SK-MEL-5 (cell line): ENCODE results near the gene SERTAD3. TPM values are rescaled to one million over a fixed set of nuclear protein-coding genes. Genes with fewer than 3 reads are reported as not detected.
"Not testable (repeated sequence)": the region's sequence is repeated elsewhere in the genome, so short reads cannot be mapped to it uniquely, and the experiment has no call there.

Experiments used
- DNase-seq: peaks from one replicate; pipeline ENCODE4 v3.0.0-alpha.2; 2016; ENCODE audit warnings: low read depth, low spot score
- in situ Hi-C: cut with HindIII; loops from 2 replicates; pipeline ENCODE4 v1.10.0; 2016; ENCODE audit warnings: low sequenced_read_pairs, high pct_unique_total_duplicates, low pct_unique_long_range_greater_than_20kb
- total RNA-seq: library from RNA; depleted of rRNA; stranded (reverse); fragments of >200 nt; shearing (Covaris generic); gene quantifications from 2 replicates; pipeline ENCODE4 v1.2.3, GENCODE V29; 2014

The SERTAD3 gene
- total RNA-seq, 1 experiment from 2014 or later = 12.8 TPM

DNA sequence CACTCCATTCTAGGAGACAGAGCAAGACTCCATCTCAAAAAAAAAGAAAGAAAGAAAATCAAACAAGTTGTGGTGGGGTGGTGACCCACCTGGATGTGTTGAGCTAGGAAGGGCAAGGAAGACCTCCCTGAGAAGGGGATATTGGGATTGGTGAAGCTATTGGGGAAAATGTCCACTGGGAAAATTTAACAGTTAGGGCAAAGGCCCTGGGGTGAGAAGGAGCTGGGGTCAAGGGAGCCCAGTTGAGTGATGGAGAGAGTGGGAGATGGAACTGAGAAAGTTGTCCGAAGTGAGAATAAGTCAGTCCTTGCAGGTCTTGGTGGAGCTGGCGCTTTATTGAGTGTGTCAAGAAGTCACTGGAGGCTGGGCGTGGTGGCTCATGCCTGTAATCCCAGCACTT lies 5.9 kb downstream of the SERTAD3 start:
- in situ Hi-C loops = no loop called here
- no peak for DNase-seq

DNA sequence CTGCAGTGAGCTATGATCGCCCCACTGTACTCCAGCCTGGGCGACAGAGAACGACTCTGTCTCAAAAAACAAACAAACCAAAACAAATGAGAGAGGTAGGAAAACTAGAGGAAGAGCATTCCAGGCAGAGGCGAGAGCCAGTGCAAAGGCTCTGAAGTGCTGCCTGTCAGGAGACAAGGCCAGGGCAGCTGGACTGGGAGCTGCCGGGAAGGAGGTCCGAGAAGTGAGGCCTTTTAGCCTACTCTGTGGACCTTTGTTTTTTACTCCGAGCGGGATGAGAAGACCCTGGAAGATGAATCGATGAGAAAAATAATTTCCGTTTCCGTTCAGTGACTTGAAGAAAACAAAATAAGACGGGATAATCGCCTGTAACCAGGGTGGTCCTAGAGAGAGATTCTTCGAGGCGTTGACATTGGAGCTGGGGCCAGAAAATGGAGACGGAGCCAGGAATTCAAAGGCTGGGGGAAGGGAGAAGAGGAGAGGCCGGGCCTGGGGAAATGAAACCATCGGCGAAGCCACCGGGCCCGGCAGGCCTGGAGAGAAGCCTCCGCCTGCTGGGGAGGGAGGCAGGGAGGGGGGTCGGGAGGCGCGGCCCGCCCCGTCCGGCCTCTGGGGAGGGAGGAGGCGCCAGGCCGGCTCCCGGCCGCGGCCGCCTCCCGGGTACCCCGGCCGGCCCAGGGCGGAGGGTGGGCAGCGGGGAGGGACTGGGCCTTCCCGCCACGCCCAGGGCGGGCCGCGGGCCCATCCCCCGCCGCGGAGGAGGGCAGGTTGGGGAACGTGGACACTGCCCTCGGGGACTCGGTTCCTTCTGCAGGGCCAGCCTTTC lies 10.5 kb downstream of the SERTAD3 start:
- in situ Hi-C loops = no loop called here
- DNase-seq = peak; percentile 88

DNA sequence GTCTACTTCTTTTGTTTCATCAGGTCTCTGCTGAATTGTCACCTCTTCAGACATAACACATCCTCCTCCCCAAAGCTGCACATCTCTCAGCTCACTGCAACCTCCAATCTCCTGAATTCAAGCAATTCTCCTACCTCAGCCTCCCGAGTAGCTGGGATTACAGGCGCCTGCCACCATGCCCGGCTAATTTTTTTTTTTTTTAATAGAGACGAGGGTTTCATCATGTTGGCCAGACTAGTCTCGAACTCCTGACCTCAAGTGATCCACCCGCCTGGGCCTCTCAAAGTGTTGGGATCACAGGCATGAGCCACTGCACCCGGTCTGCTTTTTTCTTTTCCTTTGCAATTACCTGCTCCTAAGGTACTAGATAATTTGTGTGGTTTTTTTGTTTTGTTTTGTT lies 11.4 kb downstream of the SERTAD3 start:
- DNase-seq, in situ Hi-C loops: not testable (repeated sequence)

DNA sequence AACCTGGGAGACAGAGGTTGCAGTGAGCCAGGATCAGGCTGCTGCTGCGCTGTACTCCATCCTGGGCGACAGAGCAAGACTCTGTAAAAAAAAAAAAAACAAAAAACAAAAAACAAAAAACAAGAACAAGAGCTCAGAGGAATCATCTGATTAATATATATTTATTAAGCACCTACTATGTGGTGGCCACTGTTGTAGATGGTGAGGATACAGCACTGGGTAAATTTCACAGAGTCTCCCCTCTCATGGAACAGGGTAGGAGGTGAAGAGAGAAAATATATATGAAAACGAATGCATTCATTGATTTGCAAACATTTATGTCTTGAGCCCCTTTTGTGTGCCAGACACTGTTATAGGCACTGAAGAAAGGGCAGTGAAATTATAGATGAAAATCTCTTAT lies 12.4 kb downstream of the SERTAD3 start:
- DNase-seq = no peak
- in situ Hi-C loops = no loop called here

DNA sequence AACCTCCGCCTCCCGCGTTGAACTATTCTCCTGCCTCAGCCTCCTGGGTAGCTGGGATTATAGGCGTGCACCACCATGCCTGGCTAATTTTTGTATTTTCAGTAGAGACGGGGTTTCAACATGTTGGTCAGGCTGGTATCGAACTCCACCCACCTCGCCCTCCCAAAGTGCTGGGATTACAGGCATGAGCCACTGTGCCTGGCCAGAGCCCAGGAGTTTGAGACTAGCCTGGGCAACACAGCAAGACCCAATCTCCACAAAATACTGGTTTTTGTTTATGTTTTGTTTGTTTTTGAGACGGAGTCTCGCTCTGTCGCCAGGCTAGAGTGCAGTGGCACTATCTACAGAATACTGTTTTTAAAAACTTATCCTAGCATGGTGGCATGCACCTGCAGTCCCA lies 13.9 kb downstream of the SERTAD3 start:
- in situ Hi-C loops, DNase-seq: not testable (repeated sequence)

DNA sequence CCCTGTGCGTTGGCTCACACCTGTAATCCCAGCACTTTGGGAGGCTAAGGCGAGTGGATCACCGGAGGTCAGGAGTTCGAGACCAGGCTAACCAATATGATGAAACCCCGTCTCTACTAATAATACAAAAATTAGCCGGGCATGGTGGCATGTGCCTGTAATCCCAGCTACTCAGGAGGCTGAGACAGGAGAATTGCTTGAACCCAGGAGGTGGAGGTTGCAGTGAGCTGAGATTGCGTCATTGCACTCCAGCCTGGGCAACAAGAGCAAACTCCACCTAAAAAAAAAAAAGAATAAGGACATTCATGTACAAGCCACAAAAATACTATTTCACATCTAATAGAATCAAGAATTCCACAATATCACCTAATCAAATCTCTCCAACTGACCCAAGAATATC lies 15.9 kb downstream of the SERTAD3 start:
- in situ Hi-C loops, DNase-seq: not testable (repeated sequence)

DNA sequence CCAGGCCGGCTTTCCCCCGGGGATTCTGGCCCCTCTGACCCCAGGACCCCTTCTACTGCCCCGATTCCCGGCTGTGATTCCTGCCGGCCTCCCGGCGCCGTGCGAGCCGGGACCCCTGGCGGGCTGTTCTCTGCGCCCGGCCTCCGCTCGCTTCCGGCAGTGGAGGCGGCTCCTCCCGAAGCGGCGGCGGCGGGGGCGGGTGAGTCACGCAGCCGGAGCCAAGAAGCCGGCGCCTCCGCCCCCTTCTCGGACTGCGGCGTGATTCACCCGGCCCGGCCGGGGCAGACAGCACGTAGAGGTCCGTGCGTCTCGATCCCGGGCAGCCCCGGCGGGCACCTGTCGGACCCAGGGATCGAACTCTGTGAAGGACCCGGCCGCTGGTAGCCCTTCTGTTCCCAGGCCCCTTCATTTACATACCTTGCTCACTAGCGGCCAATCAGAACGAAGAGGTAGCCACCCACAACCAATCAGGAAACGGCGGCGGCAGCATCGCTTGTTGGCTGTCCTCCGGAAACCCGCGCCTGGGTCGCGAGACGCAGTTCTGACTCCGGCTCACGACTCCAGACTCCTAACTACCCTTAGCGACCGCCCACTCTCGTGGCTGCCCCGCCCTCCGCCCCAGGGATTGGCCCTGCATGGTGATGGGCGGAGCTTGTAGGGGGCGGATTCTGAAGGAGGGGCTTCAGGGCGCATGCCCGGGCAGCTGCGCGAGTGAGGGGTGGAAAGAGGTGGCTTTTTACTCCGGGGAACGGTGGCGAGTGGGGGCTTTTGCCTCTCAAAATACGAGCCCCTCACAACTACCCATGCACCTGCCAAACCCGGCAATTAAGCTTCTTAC lies 18.5 kb downstream of the SERTAD3 start, which contains the start of gene SERTAD1:
Gene SERTAD1 (minus strand): TSS at position 543 of the 838 bp plus-strand sequence. CDS start 2,446 bp downstream, outside the sequence.
- DNase-seq = peak; percentile 99
- in situ Hi-C loops = no loop called here

DNA sequence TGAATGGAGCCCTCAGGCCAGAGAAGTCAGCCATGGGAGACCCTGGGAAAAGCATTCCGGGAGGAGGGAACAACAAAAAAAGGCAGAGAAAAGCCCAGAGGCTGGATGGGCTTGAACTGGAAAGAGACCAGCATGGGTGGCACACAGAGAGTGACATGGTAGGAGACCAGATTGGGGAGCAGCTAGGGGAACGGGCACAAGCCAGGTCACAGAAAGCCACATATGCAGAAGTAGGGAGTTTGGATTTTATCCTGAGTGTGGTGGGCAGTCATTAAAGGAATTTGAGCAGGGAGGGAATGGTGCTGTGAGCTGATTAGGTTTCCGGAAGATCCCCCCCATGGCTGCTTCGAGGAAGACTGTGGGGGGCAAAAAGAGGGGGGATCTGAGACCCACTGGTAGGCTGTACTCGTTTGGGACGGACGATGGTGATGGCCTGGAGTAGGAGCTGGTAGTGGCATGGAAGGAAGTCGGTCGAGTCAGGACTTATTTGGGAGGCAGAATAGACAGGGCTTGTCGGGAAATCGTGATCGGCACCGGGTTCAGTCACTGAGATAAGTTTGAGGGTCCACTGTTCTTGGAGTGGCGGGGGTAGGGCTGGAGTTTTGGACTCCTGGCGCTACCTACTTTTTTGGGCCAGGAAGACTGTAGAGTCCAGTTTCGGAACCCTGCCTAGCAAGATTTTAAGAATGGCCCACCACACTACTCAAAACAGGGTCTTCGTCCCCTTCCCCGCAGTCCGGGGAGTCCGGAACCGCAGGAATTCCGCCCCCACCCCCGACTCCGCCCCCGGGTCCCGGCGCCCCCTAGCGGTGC lies 19.3 kb downstream of the SERTAD3 start:
- DNase-seq = peak; percentile 46
- in situ Hi-C loops = no loop called here

DNA sequence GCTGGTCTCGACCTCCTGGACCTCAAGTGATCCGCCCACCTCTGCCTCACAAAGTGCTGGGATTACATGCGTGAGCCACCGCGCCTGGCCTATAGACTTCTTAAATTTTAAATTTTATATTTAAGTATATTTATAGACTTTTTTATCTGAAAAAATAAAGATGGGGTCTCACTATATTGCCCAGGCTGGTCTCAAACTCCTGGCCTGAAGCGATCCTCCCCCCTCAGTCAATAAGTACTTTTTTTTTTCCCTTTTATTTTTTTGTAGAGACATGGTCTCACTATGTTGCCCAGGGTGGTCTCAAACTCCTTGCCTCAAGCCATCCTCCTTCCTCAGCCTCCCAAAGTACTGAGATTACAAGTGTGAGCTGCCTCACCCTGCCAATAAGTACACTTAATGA lies 20.2 kb downstream of the SERTAD3 start:
- DNase-seq = no peak

DNA sequence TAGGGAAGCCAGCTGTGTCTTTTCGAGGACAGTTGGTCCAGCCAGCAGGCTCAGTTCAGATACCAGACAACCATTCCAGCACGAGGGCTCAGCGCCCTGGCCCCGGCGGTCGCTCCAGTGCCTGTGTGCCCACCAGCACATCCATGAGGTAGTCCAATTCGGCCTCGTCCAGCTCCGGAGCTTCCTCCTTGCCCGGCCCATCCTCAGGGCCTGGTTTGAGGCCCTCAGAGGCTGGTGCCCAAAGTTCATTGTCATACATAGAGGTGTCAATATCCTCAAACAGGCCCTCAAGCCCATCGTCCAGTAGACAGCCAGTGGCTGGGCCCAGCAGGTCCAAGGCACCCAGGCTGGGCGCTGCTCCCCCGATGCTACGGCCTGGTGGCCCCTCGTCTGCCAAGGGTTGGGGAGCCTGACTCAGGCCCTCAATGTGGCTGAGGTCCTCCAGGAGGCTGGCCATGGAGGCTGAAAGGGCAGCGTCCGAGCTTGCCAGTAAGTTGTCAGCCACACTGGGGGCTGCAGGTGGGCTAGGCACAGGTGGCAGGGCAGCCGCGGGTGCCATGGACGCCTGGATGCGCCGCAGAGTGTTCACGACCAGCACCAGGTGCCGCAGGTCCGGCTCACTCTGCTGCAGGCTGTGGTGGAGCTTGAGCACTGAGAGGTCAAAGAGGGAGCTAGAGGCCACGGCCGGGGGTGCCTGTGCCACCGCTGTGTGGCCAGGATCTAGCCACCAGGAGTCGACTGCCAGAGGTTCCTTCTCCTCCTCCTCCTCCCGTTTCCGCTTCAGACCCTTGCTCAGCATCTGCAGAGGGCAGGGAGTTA lies 21.2 kb downstream of the SERTAD3 start:
- in situ Hi-C loops = no loop called here
- no peak for DNase-seq

More for the DNA sequence above, 20.2 kb downstream of the SERTAD3 start:
- in situ Hi-C loops = no loop called here

DNA sequence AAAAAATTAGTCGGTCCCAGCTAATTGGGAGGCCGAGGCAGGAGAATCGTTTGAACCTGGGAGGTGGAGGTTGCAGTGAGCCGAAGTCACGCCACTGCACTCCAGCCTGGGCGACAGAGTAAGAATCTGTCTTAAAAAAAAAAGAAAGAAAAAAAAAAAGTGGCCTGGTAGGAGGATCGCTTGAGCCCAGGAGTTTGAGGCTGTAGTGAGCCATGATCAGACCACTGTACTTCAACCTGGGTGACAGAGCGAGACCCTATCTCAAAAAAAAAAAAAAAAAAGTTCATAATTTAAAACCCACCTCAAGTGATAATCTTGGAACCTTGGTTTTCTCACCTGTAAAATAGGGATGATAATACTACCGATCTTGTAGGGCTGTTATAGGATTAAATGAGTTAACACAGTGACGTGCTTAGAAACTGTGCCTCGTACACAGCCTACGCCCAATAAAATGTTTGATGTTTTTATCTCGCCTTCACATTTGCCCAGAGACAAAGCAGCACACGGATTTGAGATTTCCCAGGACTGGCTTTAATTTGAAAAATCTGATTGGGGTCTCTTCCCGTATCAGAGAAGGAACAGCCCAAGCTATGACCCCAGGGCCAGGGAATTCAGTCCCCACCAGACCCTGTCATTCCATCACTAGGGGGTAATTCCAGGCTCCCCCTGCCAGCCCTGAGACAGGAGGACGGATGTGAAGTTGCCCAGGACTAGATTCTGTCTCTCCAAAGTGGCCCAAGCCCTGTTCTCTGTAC lies 22.0 kb downstream of the SERTAD3 start:
- no peak for DNase-seq
- in situ Hi-C loops = no loop called here

DNA sequence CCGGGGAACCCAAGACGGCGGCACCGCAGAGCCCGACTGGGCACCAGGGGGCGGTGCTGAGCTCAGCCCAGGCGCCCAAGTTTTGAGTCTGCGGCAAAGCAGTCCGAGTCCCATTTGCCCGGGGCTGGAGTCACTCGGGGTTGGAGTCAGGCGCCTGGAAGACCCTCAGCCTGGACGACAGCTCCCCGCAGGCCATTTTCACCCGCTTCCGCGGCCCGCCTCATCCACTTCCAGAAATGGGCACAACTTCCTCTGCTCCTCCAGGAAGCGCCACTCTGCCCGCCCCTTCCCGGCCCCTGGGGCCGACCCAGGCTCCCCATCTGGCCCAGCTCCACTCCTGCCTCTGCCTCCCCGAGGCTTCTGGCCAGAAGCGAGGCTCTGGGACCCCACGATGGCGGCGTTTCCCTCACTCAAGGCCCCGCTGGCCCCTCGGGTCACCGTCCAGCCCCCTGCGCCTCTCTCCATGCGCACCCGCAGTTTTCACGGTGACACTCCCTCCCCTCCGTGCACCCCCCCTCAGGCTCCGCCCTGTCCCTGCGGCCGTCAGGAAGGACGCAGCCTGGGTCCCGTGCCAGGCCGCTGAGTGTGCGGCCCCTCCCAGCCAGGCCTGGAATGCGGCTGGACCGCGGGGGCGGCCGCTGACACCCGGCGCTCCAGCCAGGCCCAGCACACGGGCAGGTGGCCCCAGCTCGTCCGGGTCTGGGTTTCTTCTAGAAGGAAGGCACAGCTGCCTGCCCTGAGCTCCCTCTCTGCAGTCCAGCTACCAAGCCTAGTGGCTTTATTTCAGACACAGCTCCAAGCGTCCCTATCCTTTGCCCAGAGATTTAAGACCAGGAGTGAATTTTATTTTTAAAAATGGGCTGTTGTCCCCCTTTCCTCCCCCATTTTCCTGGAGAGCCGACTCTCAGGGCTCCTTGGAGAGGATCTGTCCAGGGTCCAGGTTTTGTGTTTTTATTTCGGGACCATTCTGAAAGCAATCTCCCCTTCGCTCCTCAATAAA lies 23.1 kb downstream of the SERTAD3 start:
- DNase-seq = peak; percentile 85
- in situ Hi-C loops = no loop called here

DNA sequence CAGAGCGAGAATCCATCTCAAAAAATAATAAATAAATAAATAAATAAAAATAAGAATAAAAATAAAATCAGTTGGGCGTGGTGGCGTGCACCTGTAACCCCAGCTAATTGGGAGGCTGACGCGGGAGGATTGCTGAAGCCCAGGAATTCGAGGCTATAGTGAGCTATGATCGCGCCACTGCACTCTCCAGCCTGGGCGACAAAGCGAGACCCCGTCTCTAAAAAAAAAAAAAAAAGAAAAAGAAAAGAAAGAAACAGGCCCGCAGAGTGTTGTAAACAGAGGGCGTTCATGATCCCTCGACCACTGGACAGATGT lies 23.7 kb downstream of the SERTAD3 start:
- in situ Hi-C loops = no loop called here
- no peak for DNase-seq

DNA sequence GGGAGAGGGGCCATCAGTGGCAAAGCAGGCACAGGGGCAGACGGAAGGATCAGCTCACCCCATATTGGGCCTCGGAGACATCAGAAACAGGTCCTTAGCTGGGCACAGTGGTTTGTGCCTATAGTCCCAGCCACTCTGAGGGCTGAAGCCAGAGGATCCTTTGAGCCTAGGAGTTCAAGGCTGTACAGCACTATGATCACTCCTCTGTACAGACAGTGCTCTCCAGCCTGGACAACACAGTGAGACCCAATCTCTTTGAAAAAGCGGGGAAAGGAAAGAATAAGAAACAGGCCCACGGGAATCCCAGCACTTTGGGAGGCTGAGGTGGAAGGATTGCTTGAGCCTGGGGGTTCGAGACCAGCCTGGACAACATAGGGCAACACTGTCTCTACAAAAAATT lies 24.4 kb downstream of the SERTAD3 start:
- in situ Hi-C loops = no loop called here
- DNase-seq = no peak

DNA sequence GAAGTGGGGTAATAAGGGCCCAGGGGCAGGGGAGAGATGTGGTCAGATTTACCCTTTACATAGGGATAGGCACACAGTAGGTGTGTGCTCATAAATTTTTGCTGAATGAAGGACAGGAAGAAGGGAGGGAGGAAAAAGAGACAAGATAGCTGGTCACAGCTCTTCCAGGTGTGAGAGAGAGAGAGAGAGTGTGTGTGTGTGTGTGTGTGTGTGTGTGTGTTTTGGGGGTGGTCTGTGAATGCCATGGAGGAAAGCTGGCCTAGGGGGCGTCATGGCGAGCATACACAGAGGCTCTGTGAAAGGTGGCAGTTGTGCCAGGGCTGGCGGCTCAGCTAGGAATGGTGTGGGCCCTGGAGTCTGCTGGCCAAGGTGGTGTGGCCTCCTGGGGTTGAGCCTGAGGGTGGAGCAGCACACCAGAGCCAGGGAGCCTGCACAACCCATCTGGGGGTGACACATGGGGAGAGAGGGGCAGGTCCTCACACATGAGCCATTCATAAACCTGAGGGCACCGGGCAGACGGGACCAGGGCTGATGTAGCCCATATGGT lies 25.0 kb downstream of the SERTAD3 start:
- DNase-seq = no peak
- in situ Hi-C loops = no loop called here
